Suprapubic skin (tissue), 4 donors: ENCODE measurements around the gene CAPN3.

Experiments used
- EP300 ChIP-seq: sonication (generic); formaldehyde crosslinking; IDR thresholded peaks from one replicate; pipeline ENCODE4 v1.6.1; 2017; ENCODE audit warnings: antibody characterized with exemption
- POLR2A ChIP-seq, 2 donors: fragments of 450-650 bp; IDR thresholded peaks; one replicate each; pipeline ENCODE4 v1.6.1; 2017; ENCODE audit warnings: antibody characterized with exemption in 2 of 2, mild to moderate bottlenecking in 2 of 2, moderate library complexity in 2 of 2
- POLR2AphosphoS5 ChIP-seq, 3 donors: sonication (generic); formaldehyde crosslinking; IDR thresholded peaks; one replicate each; pipeline ENCODE4 v1.6.1; 2017; ENCODE audit warnings: antibody characterized with exemption in 3 of 3
- TF ChIP-seq, protein P1 (sequence below), 2 donors: fragments of 200-600 bp in 1 of 2; fragments of 450-650 bp in 1 of 2; sonication (generic) in 1 of 2; IDR thresholded peaks; one replicate each; pipeline ENCODE4 v1.5.1; 2016 to 2019; ENCODE audit warnings: antibody characterized with exemption in 2 of 2, mild to moderate bottlenecking in 1 of 2, moderate library complexity in 1 of 2

DNA sequence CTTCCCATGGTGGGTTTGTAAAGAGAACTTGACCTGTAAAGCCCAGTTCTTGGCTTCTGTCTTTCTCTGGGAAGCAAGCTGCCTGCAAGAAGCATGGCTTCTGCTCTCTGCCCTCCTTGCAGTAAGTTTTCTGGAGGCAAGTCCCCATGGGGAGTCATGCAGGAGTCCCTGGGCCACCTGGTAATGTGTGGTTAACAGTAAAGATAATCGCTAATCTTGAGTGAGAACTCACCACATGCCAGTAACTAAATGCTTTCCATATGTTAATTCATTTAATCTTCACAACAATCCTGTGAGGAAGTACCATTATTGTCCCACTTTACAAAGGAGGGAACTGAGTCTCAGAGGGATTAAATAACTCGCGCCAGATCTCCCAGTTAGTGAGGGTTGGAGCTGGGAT is 4.2 kb downstream of the CAPN3 start:
- TF ChIP-seq, protein P1, sequence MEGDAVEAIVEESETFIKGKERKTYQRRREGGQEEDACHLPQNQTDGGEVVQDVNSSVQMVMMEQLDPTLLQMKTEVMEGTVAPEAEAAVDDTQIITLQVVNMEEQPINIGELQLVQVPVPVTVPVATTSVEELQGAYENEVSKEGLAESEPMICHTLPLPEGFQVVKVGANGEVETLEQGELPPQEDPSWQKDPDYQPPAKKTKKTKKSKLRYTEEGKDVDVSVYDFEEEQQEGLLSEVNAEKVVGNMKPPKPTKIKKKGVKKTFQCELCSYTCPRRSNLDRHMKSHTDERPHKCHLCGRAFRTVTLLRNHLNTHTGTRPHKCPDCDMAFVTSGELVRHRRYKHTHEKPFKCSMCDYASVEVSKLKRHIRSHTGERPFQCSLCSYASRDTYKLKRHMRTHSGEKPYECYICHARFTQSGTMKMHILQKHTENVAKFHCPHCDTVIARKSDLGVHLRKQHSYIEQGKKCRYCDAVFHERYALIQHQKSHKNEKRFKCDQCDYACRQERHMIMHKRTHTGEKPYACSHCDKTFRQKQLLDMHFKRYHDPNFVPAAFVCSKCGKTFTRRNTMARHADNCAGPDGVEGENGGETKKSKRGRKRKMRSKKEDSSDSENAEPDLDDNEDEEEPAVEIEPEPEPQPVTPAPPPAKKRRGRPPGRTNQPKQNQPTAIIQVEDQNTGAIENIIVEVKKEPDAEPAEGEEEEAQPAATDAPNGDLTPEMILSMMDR (IDR thresholded peaks at IDR 0.05), result no peak
- TF ChIP-seq EP300, result no peak
- TF ChIP-seq POLR2AphosphoS5 (IDR thresholded peaks at IDR 0.05), result no peak
- no peak for TF ChIP-seq POLR2A (IDR thresholded peaks at IDR 0.05)
